M059J (cell line): ENCODE data around the gene RIF1. TPM values are rescaled to one million over a fixed set of nuclear protein-coding genes. Genes with fewer than 3 reads are reported as not detected.
A peak's percentile ranks its signal among the peaks of the same experiment; 100 is the strongest.

Source experiments
- DNase-seq: peaks from one replicate; pipeline ENCODE4 v3.0.0-alpha.2; 2012; ENCODE audit warnings: low read depth
- total RNA-seq: library from RNA; depleted of rRNA; stranded (reverse); fragments of >200 nt; shearing (Covaris generic); gene quantifications from 2 replicates; pipeline ENCODE4 v1.2.3, GENCODE V29; 2014; rRNA removed

RIF1 gene
- total RNA-seq, 1 experiment from 2014 or later = 23.9 TPM

DNA sequence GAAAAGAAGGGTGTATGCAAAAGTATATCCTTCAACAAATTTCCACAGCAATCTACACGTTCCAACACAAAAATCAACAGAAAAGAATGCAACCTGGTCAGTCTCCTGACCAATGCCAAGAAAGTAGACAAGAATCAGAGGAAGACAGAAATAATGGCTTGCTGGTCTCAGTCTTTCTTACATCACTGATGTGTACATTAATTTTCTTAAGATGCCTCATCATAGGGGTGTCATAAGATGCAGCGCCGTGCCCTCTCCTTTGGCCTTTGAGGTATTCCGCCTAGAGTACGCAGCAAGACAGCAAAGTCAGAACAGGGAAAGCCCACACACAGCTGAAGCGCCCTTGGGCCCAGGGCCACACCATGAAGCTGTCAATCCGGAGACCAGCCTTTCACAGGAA, 112.9 kb downstream of the RIF1 start:
- no peak for DNase-seq

DNA sequence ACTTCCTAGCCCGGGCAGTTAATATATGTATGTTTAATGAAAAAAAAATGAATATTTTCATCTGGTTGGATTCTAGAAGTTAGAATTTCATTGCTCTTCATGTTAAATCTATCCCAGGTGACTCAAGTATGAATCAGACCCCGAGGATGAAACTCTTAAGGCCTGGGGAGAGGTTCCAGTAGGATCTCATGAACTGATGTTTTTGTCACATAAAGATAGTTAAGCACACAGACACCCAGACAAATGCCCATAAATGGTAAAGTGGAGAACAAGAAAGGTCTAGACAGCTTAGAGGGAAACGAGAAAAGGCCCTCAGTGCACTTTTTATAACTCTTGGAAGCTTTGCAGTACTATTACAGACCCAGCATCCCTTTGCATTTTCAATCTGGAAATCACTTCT, 114.1 kb downstream of the RIF1 start:
- DNase-seq = peak; percentile 32

DNA sequence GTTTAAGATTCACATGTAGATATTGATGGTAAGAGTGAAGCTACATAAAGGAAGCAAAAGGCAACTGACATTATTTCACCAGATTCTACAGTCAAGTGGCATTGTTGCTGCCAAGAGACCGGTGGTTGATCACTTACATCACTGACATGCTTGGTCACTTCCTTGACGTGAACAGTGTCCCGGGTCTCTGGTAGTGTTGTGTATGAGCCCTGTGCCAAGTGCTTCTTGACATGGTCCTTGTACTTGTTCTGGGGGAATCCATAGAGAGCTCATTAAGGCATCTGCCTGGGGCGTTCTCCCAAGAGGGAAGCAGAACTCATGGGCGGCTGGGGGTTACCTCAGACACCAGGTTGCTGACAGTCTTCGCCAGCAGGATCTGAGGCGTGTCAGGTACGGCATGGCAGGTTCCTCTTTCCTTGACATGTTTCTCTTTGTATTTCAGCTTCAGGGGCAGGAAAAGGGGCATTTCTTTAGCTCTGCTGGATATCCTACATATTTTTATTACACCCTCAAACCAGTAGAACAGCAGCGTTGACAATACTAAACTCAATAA, 116.2 kb downstream of the RIF1 start:
- DNase-seq = no peak

DNA sequence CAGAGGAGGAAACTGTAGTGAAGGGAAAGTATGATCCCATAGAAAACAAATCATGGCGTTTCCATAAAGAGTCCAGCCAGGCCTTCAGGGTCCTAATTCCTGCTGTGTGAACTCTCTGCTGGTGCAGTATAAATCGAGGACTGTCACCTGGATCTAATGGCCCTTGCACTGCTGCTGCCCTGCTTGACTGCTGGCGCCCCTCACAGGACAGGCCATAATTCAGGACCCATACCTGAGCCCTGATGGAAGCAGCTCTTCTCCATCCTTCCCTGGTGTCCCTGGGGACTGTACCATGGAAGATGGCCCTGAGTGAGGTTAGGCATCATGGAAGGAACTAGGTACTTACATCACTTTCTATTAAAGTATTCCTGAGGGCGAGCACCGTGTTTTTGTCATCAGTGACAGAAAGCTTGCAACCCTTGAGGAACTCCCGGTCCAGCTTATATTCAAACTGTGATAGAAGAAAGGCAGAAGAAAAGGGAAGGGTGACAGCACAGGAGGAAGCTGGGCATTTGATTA, 116.9 kb downstream of the RIF1 start:
- DNase-seq = no peak

Other genes starting within 250 kb of the RIF1 start
- 1.3 and 3.2 TPM in 2 replicates for gene RBM43, start 148.0 kb upstream of the RIF1 start, total RNA-seq
- 39.4 and 42.4 TPM in 2 replicates for gene NMI, start 120.2 kb upstream of the RIF1 start, total RNA-seq
- gene TNFAIP6, start 52.3 kb upstream of the RIF1 start, total RNA-seq = not detected in 2 replicates